ENCODE data around the gene GTF3C2.

GTF3C2 gene

DNA sequence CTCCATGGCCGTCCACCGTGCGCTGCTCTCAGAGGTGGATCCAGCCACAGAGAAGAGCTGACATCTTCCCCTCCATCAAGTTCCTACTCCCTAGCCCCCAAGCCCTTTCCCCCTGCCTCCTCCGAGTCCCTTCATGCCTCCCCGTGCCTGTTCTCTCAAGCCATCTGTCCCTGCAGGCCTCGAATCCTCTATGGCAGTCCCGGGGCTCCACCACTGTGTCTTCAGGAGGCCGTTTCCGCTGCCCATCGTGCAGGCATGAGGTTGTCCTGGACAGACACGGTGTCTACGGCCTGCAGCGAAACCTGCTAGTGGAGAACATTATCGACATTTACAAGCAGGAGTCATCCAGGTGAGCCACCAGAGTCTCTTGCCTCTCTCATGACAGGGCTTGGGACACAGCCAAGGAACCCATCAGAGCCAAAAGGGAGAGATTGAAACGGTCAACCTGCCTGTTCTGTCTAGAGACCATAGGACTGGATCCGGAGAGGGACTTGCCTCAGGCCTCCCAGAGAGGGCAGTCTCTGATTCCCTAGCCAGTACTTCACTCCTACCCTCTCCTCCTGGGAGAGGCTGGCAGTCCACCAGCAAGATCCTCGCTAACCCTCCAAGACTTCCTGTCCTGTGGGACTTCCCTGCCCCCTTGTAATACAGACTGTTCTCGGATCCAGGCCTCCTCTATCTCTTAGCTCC, 58.0 kb downstream of the GTF3C2 start:
- Histone ChIP-seq H3K4me3 (replicated peaks; ENCODE audit: low read depth, low read length) (no peak overlapping the region), H3K27me3 (replicated peaks; ENCODE audit: control insufficient read depth, insufficient read depth, low read length) (no peaks in the 10 kb centered on the region), H3K36me3 (ENCODE audit: control insufficient read depth, insufficient read depth, low read length) (no peaks in the 10 kb centered on the region)
- no peak for DNase-seq (ENCODE audit: extremely low read depth, insufficient read length)
- TF ChIP-seq, protein P1, sequence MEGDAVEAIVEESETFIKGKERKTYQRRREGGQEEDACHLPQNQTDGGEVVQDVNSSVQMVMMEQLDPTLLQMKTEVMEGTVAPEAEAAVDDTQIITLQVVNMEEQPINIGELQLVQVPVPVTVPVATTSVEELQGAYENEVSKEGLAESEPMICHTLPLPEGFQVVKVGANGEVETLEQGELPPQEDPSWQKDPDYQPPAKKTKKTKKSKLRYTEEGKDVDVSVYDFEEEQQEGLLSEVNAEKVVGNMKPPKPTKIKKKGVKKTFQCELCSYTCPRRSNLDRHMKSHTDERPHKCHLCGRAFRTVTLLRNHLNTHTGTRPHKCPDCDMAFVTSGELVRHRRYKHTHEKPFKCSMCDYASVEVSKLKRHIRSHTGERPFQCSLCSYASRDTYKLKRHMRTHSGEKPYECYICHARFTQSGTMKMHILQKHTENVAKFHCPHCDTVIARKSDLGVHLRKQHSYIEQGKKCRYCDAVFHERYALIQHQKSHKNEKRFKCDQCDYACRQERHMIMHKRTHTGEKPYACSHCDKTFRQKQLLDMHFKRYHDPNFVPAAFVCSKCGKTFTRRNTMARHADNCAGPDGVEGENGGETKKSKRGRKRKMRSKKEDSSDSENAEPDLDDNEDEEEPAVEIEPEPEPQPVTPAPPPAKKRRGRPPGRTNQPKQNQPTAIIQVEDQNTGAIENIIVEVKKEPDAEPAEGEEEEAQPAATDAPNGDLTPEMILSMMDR (IDR thresholded peaks at IDR 0.05; ENCODE audit: insufficient read depth, low read length, poor library complexity, severe bottlenecking), result no peak

DNA sequence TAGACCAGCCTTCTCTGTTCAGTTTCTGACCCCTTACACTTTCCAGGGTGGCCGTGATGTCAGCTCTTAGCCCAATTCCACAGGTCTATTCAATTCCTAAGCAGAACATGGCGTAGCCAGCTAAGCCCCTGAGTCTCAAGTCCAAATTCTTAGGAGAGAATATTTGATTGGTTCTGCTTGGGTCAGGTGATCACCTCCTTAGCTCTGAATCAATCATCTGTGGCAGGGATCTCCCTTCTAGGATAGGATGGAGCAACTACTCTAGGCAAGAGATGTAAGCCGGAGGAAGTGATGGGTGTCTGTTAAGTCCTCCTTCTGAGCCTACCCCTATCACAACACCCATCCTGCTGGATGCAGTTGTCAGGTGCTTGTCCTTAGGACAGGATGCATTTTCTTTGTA, 59.4 kb downstream of the GTF3C2 start:
- DNase-seq (ENCODE audit: extremely low read depth, insufficient read length), result no peak
- H3K4me3 ChIP-seq (replicated peaks; ENCODE audit: low read depth, low read length), result no peak overlapping the region
- H3K36me3 ChIP-seq (ENCODE audit: control insufficient read depth, insufficient read depth, low read length), result no peaks in the 10 kb centered on the region
- H3K27me3 ChIP-seq (replicated peaks; ENCODE audit: control insufficient read depth, insufficient read depth, low read length), result no peaks in the 10 kb centered on the region
- TF ChIP-seq, protein P1 (IDR thresholded peaks at IDR 0.05; ENCODE audit: insufficient read depth, low read length, poor library complexity, severe bottlenecking), result no peak

DNA sequence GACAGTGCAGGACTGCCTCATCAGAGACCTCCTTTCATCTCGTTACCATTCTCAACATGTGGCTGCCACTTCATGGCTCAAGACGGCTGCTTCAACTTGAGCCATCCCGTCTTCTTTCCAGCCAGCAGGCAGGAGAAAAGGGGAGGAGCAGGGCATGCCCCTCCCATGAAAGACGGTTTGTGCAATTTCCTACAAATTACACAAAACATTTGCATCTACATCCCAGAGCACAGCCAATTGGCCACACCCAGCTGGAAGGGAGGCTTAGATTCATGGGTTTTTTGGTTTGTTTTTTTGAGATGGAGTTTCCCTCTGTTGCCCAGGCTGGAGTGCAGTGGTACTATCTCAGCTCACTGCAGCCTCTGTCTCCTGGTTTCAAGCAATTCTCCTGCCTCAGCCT, 60.1 kb downstream of the GTF3C2 start:
- TF ChIP-seq, protein P1 (IDR thresholded peaks at IDR 0.05; ENCODE audit: insufficient read depth, low read length, poor library complexity, severe bottlenecking), result no peak
- DNase-seq (ENCODE audit: extremely low read depth, insufficient read length), result no peak
- Histone ChIP-seq H3K36me3 (ENCODE audit: control insufficient read depth, insufficient read depth, low read length) (no peaks in the 10 kb centered on the region), H3K27me3 (replicated peaks; ENCODE audit: control insufficient read depth, insufficient read depth, low read length) (no peaks in the 10 kb centered on the region), H3K4me3 (replicated peaks; ENCODE audit: low read depth, low read length) (no peak overlapping the region)

DNA sequence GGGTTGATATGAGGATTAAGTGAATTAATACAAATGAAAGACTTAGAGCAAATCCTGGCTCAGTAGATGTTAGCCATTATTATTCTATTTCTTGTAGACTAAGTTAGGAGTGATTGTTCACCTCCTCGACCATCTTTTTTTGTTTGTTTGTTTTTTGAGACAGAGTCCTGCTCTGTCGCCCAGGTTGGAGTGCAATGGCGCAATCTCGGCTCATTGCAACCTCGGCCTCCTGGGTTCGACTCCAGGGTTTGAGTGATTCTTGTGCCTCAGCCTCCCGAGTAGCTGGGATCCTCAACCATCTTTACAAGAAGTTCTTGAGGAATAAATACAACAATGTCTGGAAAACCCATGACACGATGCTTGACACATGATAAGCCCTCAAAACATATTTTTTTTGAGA, 61.6 kb downstream of the GTF3C2 start:
- Histone ChIP-seq H3K4me3 (replicated peaks; ENCODE audit: low read depth, low read length) (no peak overlapping the region), H3K27me3 (replicated peaks; ENCODE audit: control insufficient read depth, insufficient read depth, low read length) (no peaks in the 10 kb centered on the region), H3K36me3 (ENCODE audit: control insufficient read depth, insufficient read depth, low read length) (no peaks in the 10 kb centered on the region)
- no peak for DNase-seq (ENCODE audit: extremely low read depth, insufficient read length)
- TF ChIP-seq, protein P1 (IDR thresholded peaks at IDR 0.05; ENCODE audit: insufficient read depth, low read length, poor library complexity, severe bottlenecking), result no peak

DNA sequence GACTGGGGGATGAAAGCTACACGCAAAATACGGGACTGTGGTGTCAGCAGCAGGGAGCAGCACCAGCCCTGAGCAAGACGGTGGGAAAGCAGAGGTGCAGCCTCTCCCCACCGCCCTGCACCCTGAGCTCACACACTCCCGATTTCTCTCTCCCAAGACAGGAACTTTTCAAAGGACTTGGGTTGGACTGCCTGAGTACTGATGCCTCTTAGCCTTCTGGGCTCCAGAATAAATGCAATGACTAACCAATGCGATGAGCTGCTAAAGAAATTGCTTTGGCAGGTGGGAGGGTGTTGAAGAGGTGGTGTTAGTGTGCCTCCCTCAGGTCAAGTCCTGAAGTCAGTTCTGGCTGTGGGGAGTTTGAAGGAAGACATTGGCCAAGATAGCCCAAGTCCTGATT, 64.7 kb downstream of the GTF3C2 start:
- DNase-seq (ENCODE audit: extremely low read depth, insufficient read length), result no peak
- Histone ChIP-seq H3K4me3 (replicated peaks; ENCODE audit: low read depth, low read length) (no peak overlapping the region), H3K27me3 (replicated peaks; ENCODE audit: control insufficient read depth, insufficient read depth, low read length) (no peaks in the 10 kb centered on the region), H3K36me3 (ENCODE audit: control insufficient read depth, insufficient read depth, low read length) (no peaks in the 10 kb centered on the region)
- TF ChIP-seq, protein P1 (IDR thresholded peaks at IDR 0.05; ENCODE audit: insufficient read depth, low read length, poor library complexity, severe bottlenecking), result peak; percentile 14

DNA sequence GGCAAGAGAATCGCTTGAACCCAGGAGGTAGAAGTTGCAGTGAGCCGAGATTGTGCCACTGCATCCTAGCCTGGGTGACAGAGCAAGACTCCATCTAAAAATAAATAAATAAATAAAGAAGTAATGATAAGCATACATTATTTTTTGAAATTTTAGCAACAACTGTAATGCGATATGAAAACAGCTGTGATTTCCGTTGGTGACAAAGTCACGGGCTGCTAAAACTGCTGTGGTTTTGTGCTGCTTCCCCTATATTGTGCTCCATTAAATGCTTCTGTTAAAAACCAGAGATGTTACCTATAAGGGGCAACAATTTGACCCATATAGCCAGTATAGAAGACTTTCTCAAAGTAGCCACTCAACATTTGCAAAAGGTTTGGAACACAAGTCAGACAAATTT, 66.0 kb downstream of the GTF3C2 start:
- no peak for DNase-seq (ENCODE audit: extremely low read depth, insufficient read length)
- Histone ChIP-seq H3K27me3 (replicated peaks; ENCODE audit: control insufficient read depth, insufficient read depth, low read length) (no peaks in the 10 kb centered on the region), H3K4me3 (replicated peaks; ENCODE audit: low read depth, low read length) (no peak overlapping the region), H3K36me3 (ENCODE audit: control insufficient read depth, insufficient read depth, low read length) (no peaks in the 10 kb centered on the region)
- TF ChIP-seq, protein P1 (IDR thresholded peaks at IDR 0.05; ENCODE audit: insufficient read depth, low read length, poor library complexity, severe bottlenecking), result no peak
